GM19468 (cell line): ENCODE data around the gene ANKRD44.

ENCODE experiments used
- ATAC-seq: cut with Tn5 transposase; IDR thresholded peaks from one replicate; pipeline ENCODE4 v1.9.1; 2021; ENCODE audit warnings: mild to moderate bottlenecking, moderate library complexity, moderate number of reproducible peaks; ENCODE audit not compliant: unreplicated experiment; ENCODE audit errors: extremely low read depth

ANKRD44 gene

GRCh38 chr2:197265924-197266323 is 44.7 kb downstream of the ANKRD44 start:
- no peak for ATAC-seq

- no peak for ATAC-seq
Measured at GRCh38 chr2:197265036-197265435, 45.5 kb downstream of the ANKRD44 start.

- ATAC-seq, result no peak
Measured at GRCh38 chr2:197264332-197264731, 46.2 kb downstream of the ANKRD44 start.

- no peak for ATAC-seq
Measured at GRCh38 chr2:197263077-197263476, 47.5 kb downstream of the ANKRD44 start.

- peak; percentile 53 for ATAC-seq
Measured at GRCh38 chr2:197261808-197262226, 48.8 kb downstream of the ANKRD44 start.

GRCh38 chr2:197259470-197259999 is 51.0 kb downstream of the ANKRD44 start:
- no peak for ATAC-seq

- ATAC-seq, result no peak
Measured at GRCh38 chr2:197258580-197258979, 52.0 kb downstream of the ANKRD44 start.

- ATAC-seq, result no peak
Measured at GRCh38 chr2:197256547-197257170, 53.9 kb downstream of the ANKRD44 start.

- no peak for ATAC-seq
Measured at GRCh38 chr2:197256021-197256420, 54.6 kb downstream of the ANKRD44 start.

- ATAC-seq, result peak; percentile 93
Measured at GRCh38 chr2:197255543-197255942, 55.0 kb downstream of the ANKRD44 start.

GRCh38 chr2:197254776-197255530 is 55.6 kb downstream of the ANKRD44 start:
- ATAC-seq, result no peak

- ATAC-seq, result no peak
Measured at GRCh38 chr2:197251576-197251975, 59.0 kb downstream of the ANKRD44 start.

- no peak for ATAC-seq
Measured at GRCh38 chr2:197251163-197251562, 59.4 kb downstream of the ANKRD44 start.

- no peak for ATAC-seq
Measured at GRCh38 chr2:197250084-197250397, 60.5 kb downstream of the ANKRD44 start.

GRCh38 chr2:197249381-197250083 is 61.0 kb downstream of the ANKRD44 start:
- ATAC-seq, result no peak

GRCh38 chr2:197248623-197249022 is 62.0 kb downstream of the ANKRD44 start:
- no peak for ATAC-seq

GRCh38 chr2:197248001-197248401 is 62.6 kb downstream of the ANKRD44 start:
- ATAC-seq, result no peak

GRCh38 chr2:197247083-197247482 is 63.5 kb downstream of the ANKRD44 start:
- peak; percentile 57 for ATAC-seq

GRCh38 chr2:197245829-197246804 is 64.5 kb downstream of the ANKRD44 start:
- ATAC-seq, result no peak

GRCh38 chr2:197244349-197244748 is 66.2 kb downstream of the ANKRD44 start:
- ATAC-seq, result no peak
